Endothelial cell of umbilical vein (primary cell): ENCODE data around the gene GALNT13. TPM values are rescaled to one million over a fixed set of nuclear protein-coding genes. Genes with fewer than 3 reads are reported as not detected.

Experiments
- BruUV-seq: library from RNA; stranded (reverse); fragments of 400-500 nt; replicated peaks from 2 replicates; lab custom pipeline; 2021; lab: Mats Ljungman, UMichigan
- CTCF ChIA-PET: fragments of 300-600, 350-600 bp; sonication (Branson Sonifier 250); formaldehyde crosslinking; loops from one replicate; lab custom pipeline; 2021; ENCODE audit warnings: antibody characterized with exemption, inconsistent platforms; lab: Charles Lee
- POLR2A ChIA-PET: fragments of 300-600, 350-600 bp; sonication (Branson Sonifier 250); formaldehyde crosslinking; loops from one replicate; lab custom pipeline; 2021; ENCODE audit warnings: antibody characterized with exemption, inconsistent platforms; lab: Charles Lee
- DNase-seq: peaks from one replicate; pipeline ENCODE4 v3.0.0-alpha.2; 2011; ENCODE audit warnings: low read depth, low spot score
- FAIRE-seq: peaks from 2 replicates; lab custom pipeline; 2011; peaks lifted over from hg19 to GRCh38; lab: Jason Lieb, UNC
- H2AFZ ChIP-seq: 2 replicates; pipeline ENCODE4 v1.6.0; 2012; ENCODE audit warnings: low read depth, low read length, control low read depth, inconsistent platforms
- H3K27ac ChIP-seq: 2 replicates; pipeline ENCODE4 v1.5.1; 2011; ENCODE audit warnings: low read depth, mild to moderate bottlenecking, control low read depth, low read length, moderate library complexity; ENCODE audit not compliant: insufficient read depth
- H3K27me3 ChIP-seq, 2 experiments: 2 replicates each; pipeline versions ENCODE4 v1.6.0 to v1.6.1; 2011; ENCODE audit warnings: low read length in 2 of 2, mixed read lengths in 1 of 2; ENCODE audit not compliant: control insufficient read depth in 2 of 2, insufficient read depth in 2 of 2
- H3K36me3 ChIP-seq, 2 experiments: 2 replicates in 1 of 2; 3 replicates in 1 of 2; pipeline ENCODE4 v1.5.1; 2011; ENCODE audit warnings: low read length in 2 of 2, mild to moderate bottlenecking in 1 of 2, moderate library complexity in 1 of 2; ENCODE audit not compliant: control insufficient read depth in 2 of 2, insufficient read depth in 2 of 2; ENCODE audit errors: extremely low read depth in 1 of 2
- H3K4me1 ChIP-seq: 3 replicates; pipeline ENCODE4 v1.5.1; 2011; ENCODE audit warnings: mild to moderate bottlenecking, low read length; ENCODE audit not compliant: control insufficient read depth, insufficient read depth; ENCODE audit errors: extremely low read depth
- H3K4me2 ChIP-seq: 2 replicates; pipeline ENCODE4 v1.6.1; 2011; ENCODE audit warnings: low read length, control low read depth, mixed read lengths; ENCODE audit not compliant: insufficient read depth
- H3K4me3 ChIP-seq, 3 experiments: fragments of 200-600 bp in 1 of 3; sonication (generic), shearing (Covaris generic) in 1 of 3; replicated peaks in 1 of 3; 2 replicates each; pipeline ENCODE4 v1.5.1; 2011 to 2016; ENCODE audit warnings: control low read depth in 3 of 3, low read length in 3 of 3, mild to moderate bottlenecking in 2 of 3, inconsistent platforms in 1 of 3, low read depth in 1 of 3, moderate library complexity in 1 of 3; ENCODE audit not compliant: insufficient read depth in 1 of 3
- H3K79me2 ChIP-seq: 2 replicates; pipeline ENCODE4 v1.6.0; 2012; ENCODE audit warnings: low read length, inconsistent platforms; ENCODE audit not compliant: control insufficient read depth, insufficient read depth
- H3K9ac ChIP-seq: replicated peaks from 2 replicates; pipeline ENCODE3; 2011; ENCODE audit warnings: low read length, control low read depth; ENCODE audit not compliant: insufficient read depth; ENCODE audit errors: extremely low read depth
- H3K9me1 ChIP-seq: replicated peaks from 3 replicates; pipeline ENCODE4 v1.6.0; 2011; ENCODE audit warnings: mild to moderate bottlenecking, low read length; ENCODE audit not compliant: control insufficient read depth, insufficient read depth; ENCODE audit errors: extremely low read depth
- H3K9me3 ChIP-seq: replicated peaks from 2 replicates; pipeline ENCODE4 v1.5.1; 2012; ENCODE audit warnings: low read length, inconsistent platforms; ENCODE audit not compliant: control insufficient read depth, insufficient read depth
- H4K20me1 ChIP-seq: replicated peaks from 2 replicates; pipeline ENCODE3; 2011; ENCODE audit warnings: mild to moderate bottlenecking, low read length; ENCODE audit not compliant: control insufficient read depth, insufficient read depth; ENCODE audit errors: extremely low read depth
- FOS ChIP-seq: IDR thresholded peaks from 2 replicates; pipeline ENCODE4 v1.6.1; 2011; ENCODE audit warnings: mild to moderate bottlenecking, low read length, moderate library complexity, borderline replicate concordance; ENCODE audit not compliant: insufficient read depth
- GATA2 ChIP-seq: IDR thresholded peaks from 2 replicates; pipeline ENCODE4 v1.7.0; 2011; ENCODE audit warnings: low read depth, mild to moderate bottlenecking, moderate library complexity, mixed read lengths, low read length; ENCODE audit not compliant: insufficient read length, insufficient read depth
- JUN ChIP-seq: IDR thresholded peaks from 2 replicates; pipeline ENCODE4 v1.6.1; 2011; ENCODE audit warnings: borderline replicate concordance, low read depth; ENCODE audit not compliant: insufficient read length, insufficient read depth
- MYC ChIP-seq: IDR thresholded peaks from one replicate; pipeline ENCODE4 v1.6.1; 2011; ENCODE audit warnings: mild to moderate bottlenecking, low read depth, low read length
- dilution Hi-C: fragments of 300-500 bp; cut with MboI; formaldehyde crosslinking; loops from one replicate; pipeline ENCODE4 v1.15.0; 2019; ENCODE audit warnings: low sequenced_read_pairs; ENCODE audit not compliant: extremely low pct_ligation_motif_present
- intact Hi-C: fragments of 100-400 bp; cut with micrococcal nuclease; formaldehyde crosslinking; loops from one replicate; pipeline ENCODE4 v1.10.0; 2022
- polyA plus RNA-seq, 4 experiments: library from polyadenylated mRNA; depleted of rRNA in 3 of 4; stranded (reverse) in 3 of 4; unstranded in 1 of 4; fragments of >200 nt; gene quantifications; 2 replicates each; pipeline versions ENCODE4 v1.2.1 to v1.2.3, GENCODE V29; 2011 to 2012; ENCODE audit warnings: missing spikeins in 1 of 4
- total RNA-seq: library from RNA; stranded (reverse); gene quantifications from 2 replicates; pipeline ENCODE4 v1.2.3, GENCODE V29; 2021
- TF ChIP-seq, protein P1 (sequence below), 2 donors: IDR thresholded peaks; 1 replicate in 1 of 2; 2 replicates in 1 of 2; pipeline ENCODE4 v1.5.1; 2011; ENCODE audit warnings: low read length in 2 of 2, mild to moderate bottlenecking in 2 of 2, moderate library complexity in 2 of 2, control low read depth in 1 of 2, inconsistent platforms in 1 of 2, low read depth in 1 of 2; ENCODE audit not compliant: insufficient read depth in 1 of 2; ENCODE audit errors: extremely low read depth in 1 of 2

The GALNT13 gene
- total and polyA plus RNA-seq, 2 donors (not counting 3 experiments of a cell fraction or from before 2014, with no cell fraction given), result 0.06 TPM; not detected in 1

DNA sequence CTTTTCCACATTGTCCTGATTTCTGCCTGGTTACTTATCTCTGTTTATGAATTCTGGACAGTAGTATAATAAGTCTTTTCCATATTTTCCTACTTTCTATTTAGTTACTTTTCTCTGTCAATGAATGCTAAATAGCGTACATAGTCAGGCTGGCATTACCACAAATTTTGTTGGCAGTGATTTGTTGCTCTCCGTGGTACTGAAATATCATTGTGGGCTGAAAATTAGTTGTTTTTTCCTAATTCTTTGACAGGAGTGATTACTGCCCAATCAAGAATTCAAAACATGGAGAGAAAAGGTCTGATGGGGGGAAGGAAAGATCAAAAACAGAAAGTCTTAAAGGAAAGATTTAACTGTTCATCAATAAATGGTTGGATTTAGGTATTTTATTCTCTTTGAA lies 7.7 kb upstream of the GALNT13 start:
- H3K9me1 ChIP-seq, result no peaks in the 10 kb centered on the region
- H3K9me3 ChIP-seq, result no peaks in the 10 kb centered on the region
- dilution Hi-C loops (no loop called here), intact Hi-C loops (no loop called here)
- CTCF ChIA-PET, result no interaction called here
- H4K20me1 ChIP-seq, result no peaks in the 10 kb centered on the region
- no peak for TF ChIP-seq JUN
- TF ChIP-seq FOS, result no peak
- H3K27me3 ChIP-seq, result no peaks in the 10 kb centered on the region
- H3K4me1 ChIP-seq, result no peaks in the 10 kb centered on the region
- H3K79me2 ChIP-seq, result no peaks in the 10 kb centered on the region
- no TSS peak for BruUV-seq
- no peak overlapping the region for H3K4me2 ChIP-seq
- no peak overlapping the region for H3K9ac ChIP-seq
- H3K4me3 ChIP-seq, result no peak overlapping the region
- POLR2A ChIA-PET, result no interaction called here
- no peak for DNase-seq
- no peaks in the 10 kb centered on the region for H3K36me3 ChIP-seq
- H2AFZ ChIP-seq, result no peak overlapping the region
- H3K27ac ChIP-seq, result no peak overlapping the region
- FAIRE-seq, result no peak

DNA sequence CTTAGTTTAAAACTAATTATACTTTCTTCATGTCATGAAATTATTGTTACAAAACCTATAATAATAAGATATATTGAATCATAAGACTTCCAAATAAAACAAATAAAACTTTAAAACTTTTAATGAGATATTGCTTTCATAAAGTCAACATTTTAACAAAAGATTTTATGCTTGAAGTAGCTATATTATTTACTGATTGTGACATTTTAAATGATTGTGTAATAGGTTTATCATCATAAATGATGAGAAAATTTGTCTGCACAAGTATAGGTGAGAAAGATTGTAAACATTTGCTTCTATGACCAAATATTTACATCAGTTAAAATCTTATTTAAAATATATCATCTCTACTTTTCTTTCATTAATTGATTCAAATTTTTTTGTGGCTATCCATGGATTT lies 5.1 kb upstream of the GALNT13 start:
- Histone ChIP-seq H2AFZ (no peak overlapping the region), H3K4me1 (peaks cover 2% of the 10 kb centered on the region), H3K36me3 (no peaks in the 10 kb centered on the region), H3K9me3 (no peaks in the 10 kb centered on the region), H4K20me1 (no peaks in the 10 kb centered on the region), H3K9me1 (no peaks in the 10 kb centered on the region), H3K27ac (no peak overlapping the region), H3K9ac (no peak overlapping the region), H3K79me2 (no peaks in the 10 kb centered on the region), H3K4me2 (no peak overlapping the region), H3K4me3 (no peak overlapping the region), H3K27me3 (peaks cover 0 to 8% of the 10 kb centered on the region in 2 experiments)
- ChIA-PET POLR2A (no interaction called here), CTCF (no interaction called here)
- no TSS peak for BruUV-seq
- no peak for TF ChIP-seq GATA2
- no peak for TF ChIP-seq MYC
- TF ChIP-seq, protein P1, sequence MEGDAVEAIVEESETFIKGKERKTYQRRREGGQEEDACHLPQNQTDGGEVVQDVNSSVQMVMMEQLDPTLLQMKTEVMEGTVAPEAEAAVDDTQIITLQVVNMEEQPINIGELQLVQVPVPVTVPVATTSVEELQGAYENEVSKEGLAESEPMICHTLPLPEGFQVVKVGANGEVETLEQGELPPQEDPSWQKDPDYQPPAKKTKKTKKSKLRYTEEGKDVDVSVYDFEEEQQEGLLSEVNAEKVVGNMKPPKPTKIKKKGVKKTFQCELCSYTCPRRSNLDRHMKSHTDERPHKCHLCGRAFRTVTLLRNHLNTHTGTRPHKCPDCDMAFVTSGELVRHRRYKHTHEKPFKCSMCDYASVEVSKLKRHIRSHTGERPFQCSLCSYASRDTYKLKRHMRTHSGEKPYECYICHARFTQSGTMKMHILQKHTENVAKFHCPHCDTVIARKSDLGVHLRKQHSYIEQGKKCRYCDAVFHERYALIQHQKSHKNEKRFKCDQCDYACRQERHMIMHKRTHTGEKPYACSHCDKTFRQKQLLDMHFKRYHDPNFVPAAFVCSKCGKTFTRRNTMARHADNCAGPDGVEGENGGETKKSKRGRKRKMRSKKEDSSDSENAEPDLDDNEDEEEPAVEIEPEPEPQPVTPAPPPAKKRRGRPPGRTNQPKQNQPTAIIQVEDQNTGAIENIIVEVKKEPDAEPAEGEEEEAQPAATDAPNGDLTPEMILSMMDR (IDR thresholded peaks at IDR 0.05; ENCODE audit: extremely low read depth in 1 of 2, insufficient read depth in 1 of 2, low read depth in 1 of 2, low read length in 2 of 2), result no peak
- FAIRE-seq (no peak), DNase-seq (no peak)
- dilution Hi-C loops, result no loop called here
- intact Hi-C loops, result no loop called here
